SK-N-MC (cell line): ENCODE measurements around the gene RAB10.

Source experiments
- DNase-seq: peaks from one replicate; pipeline ENCODE4 v3.0.0-alpha.2; 2011; ENCODE audit warnings: low read depth, low spot score
- H3K27ac ChIP-seq: fragments of 200-600 bp; sonication (generic); 2 replicates; pipeline ENCODE4 v1.5.1; 2016; ENCODE audit warnings: mixed run types
- H3K36me3 ChIP-seq: fragments of 200-600 bp; sonication (generic); 2 replicates; pipeline ENCODE4 v1.6.1; 2017; ENCODE audit warnings: antibody characterized with exemption, low read length, mixed read lengths; ENCODE audit not compliant: insufficient read depth
- H3K4me3 ChIP-seq: fragments of 200-600 bp; sonication (generic); 2 replicates; pipeline ENCODE4 v1.5.1; 2016
- H3K9ac ChIP-seq: fragments of 200-600 bp; sonication (generic); 2 replicates; pipeline ENCODE4 v1.8.0; 2017; ENCODE audit warnings: mixed run types, mixed read lengths; ENCODE audit not compliant: insufficient read length
- H3K9me3 ChIP-seq: fragments of 200-600 bp; sonication (generic); 2 replicates; pipeline ENCODE4 v1.6.1; 2017; ENCODE audit warnings: low read depth, mild to moderate bottlenecking, antibody characterized with exemption, low read length, moderate library complexity, mixed read lengths
- EZH2 ChIP-seq: fragments of 200-600 bp; sonication (generic); IDR thresholded peaks from one replicate; pipeline ENCODE4 v1.6.1; 2017; ENCODE audit warnings: antibody characterized with exemption
- FOXP2 ChIP-seq: optimal IDR thresholded peaks from 2 replicates; pipeline ENCODE3; 2011; ENCODE audit warnings: mild to moderate bottlenecking, moderate library complexity; ENCODE audit not compliant: insufficient read depth; ENCODE audit errors: extremely low read length, control extremely low read depth
- POLR2AphosphoS5 ChIP-seq: IDR thresholded peaks from 2 replicates; pipeline ENCODE4 v1.6.1; 2012; ENCODE audit warnings: mild to moderate bottlenecking, low read depth, low read length, borderline replicate concordance

Gene RAB10

GRCh38 chr2:26000561-26001082, 33.3 kb upstream of the RAB10 start:
- Histone ChIP-seq H3K27ac (no peak overlapping the region), H3K4me3 (no peak overlapping the region), H3K9ac (no peak overlapping the region), H3K9me3 (no peaks in the 10 kb centered on the region), H3K36me3 (no peaks in the 10 kb centered on the region)
- DNase-seq, result no peak
- TF ChIP-seq POLR2AphosphoS5, result no peak
- TF ChIP-seq FOXP2, result no peak
- TF ChIP-seq EZH2, result no peak

GRCh38 chr2:26001743-26002351, 32.0 kb upstream of the RAB10 start:
- H3K36me3 ChIP-seq, result no peaks in the 10 kb centered on the region
- peak overlapping the region; percentile 14 for H3K9ac ChIP-seq
- no peak for TF ChIP-seq FOXP2
- no peak for TF ChIP-seq POLR2AphosphoS5
- no peak for TF ChIP-seq EZH2
- H3K4me3 ChIP-seq, result peak overlapping the region; percentile 2; the same call in 1 of the 2 replicates
- peak overlapping the region; percentile 61 for H3K27ac ChIP-seq
- no peaks in the 10 kb centered on the region for H3K9me3 ChIP-seq
- no peak for DNase-seq

GRCh38 chr2:26002632-26003310, 31.1 kb upstream of the RAB10 start:
- H3K9ac ChIP-seq, result peak overlapping the region; percentile 14
- DNase-seq, result no peak
- TF ChIP-seq EZH2 (no peak), FOXP2 (no peak), POLR2AphosphoS5 (no peak)
- no peaks in the 10 kb centered on the region for H3K36me3 ChIP-seq
- no peak overlapping the region for H3K4me3 ChIP-seq
- no peaks in the 10 kb centered on the region for H3K9me3 ChIP-seq
- H3K27ac ChIP-seq, result no peak overlapping the region

GRCh38 chr2:26008095-26008494, 25.8 kb upstream of the RAB10 start:
- no peak for TF ChIP-seq EZH2
- no peak for TF ChIP-seq FOXP2
- TF ChIP-seq POLR2AphosphoS5, result no peak
- Histone ChIP-seq H3K9ac (no peak overlapping the region), H3K27ac (no peak overlapping the region), H3K4me3 (no peak overlapping the region), H3K9me3 (no peaks in the 10 kb centered on the region; the same call in 1 of the 2 replicates), H3K36me3 (no peaks in the 10 kb centered on the region)
- no peak for DNase-seq

GRCh38 chr2:26008851-26009566, 24.9 kb upstream of the RAB10 start:
- no peak for DNase-seq
- no peak overlapping the region for H3K4me3 ChIP-seq
- no peaks in the 10 kb centered on the region for H3K36me3 ChIP-seq
- no peaks in the 10 kb centered on the region; the same call in 1 of the 2 replicates for H3K9me3 ChIP-seq
- no peak for TF ChIP-seq FOXP2
- no peak overlapping the region for H3K27ac ChIP-seq
- no peak overlapping the region for H3K9ac ChIP-seq

- no peak overlapping the region for H3K9ac ChIP-seq
Measured at GRCh38 chr2:26009567-26009963, 24.3 kb upstream of the RAB10 start.

GRCh38 chr2:26010943-26011342, 22.9 kb upstream of the RAB10 start:
- H3K27ac ChIP-seq, result no peak overlapping the region
- H3K9ac ChIP-seq, result no peak overlapping the region
- H3K9me3 ChIP-seq, result no peaks in the 10 kb centered on the region; the same call in 1 of the 2 replicates

More at GRCh38 chr2:26009567-26009963, 24.3 kb upstream of the RAB10 start:
- no peak for DNase-seq
- no peak overlapping the region for H3K27ac ChIP-seq
- H3K4me3 ChIP-seq, result no peak overlapping the region
- H3K36me3 ChIP-seq, result no peaks in the 10 kb centered on the region
- no peaks in the 10 kb centered on the region; the same call in 1 of the 2 replicates for H3K9me3 ChIP-seq
- TF ChIP-seq POLR2AphosphoS5, result no peak
- TF ChIP-seq FOXP2, result no peak
- TF ChIP-seq EZH2, result no peak

GRCh38 chr2:26011609-26011989, 22.3 kb upstream of the RAB10 start:
- Histone ChIP-seq H3K4me3 (no peak overlapping the region; the same call in 1 of the 2 replicates), H3K27ac (peak overlapping the region; percentile 60; the same call in 1 of the 2 replicates), H3K9ac (no peak overlapping the region), H3K9me3 (no peaks in the 10 kb centered on the region; the same call in 1 of the 2 replicates), H3K36me3 (no peaks in the 10 kb centered on the region)
- no peak for DNase-seq
- TF ChIP-seq EZH2, result no peak
- TF ChIP-seq FOXP2, result no peak
- TF ChIP-seq POLR2AphosphoS5, result no peak

More at GRCh38 chr2:26010943-26011342, 22.9 kb upstream of the RAB10 start:
- TF ChIP-seq POLR2AphosphoS5 (no peak), EZH2 (no peak), FOXP2 (no peak)
- Histone ChIP-seq H3K36me3 (no peaks in the 10 kb centered on the region), H3K4me3 (no peak overlapping the region)
- DNase-seq, result no peak
